HepG2 (cell line): Measurements from ENCODE around the gene TYROBP. TPM values are rescaled to one million over a fixed set of nuclear protein-coding genes. Genes with fewer than 3 reads are reported as not detected.

Experiments
- CBX1 ChIP-seq: IDR thresholded peaks from one replicate; pipeline ENCODE4 v1.6.1; 2016; ENCODE audit warnings: antibody characterized with exemption, low read depth
- CHD4 ChIP-seq: fragments of 200-600 bp; sonication (generic); IDR thresholded peaks from 2 replicates; pipeline ENCODE4 v1.7.0; 2017; ENCODE audit warnings: mild to moderate bottlenecking, low read length, borderline replicate concordance
- ETV6 ChIP-seq: sonication (generic); formaldehyde crosslinking; conservative IDR thresholded peaks from 2 replicates; pipeline ENCODE4 v1.4.0; 2020; ENCODE audit warnings: missing genetic modification reagents
- FOSL2 ChIP-seq: sonication (generic); formaldehyde crosslinking; IDR thresholded peaks from 2 replicates; pipeline ENCODE4 v1.4.0; 2020; ENCODE audit warnings: missing genetic modification reagents
- GABPA ChIP-seq, 2 experiments: IDR thresholded peaks; 2 replicates each; pipeline ENCODE4 v1.6.1; 2011 to 2016; ENCODE audit warnings: low read depth in 2 of 2, low read length in 1 of 2, missing biosample characterization in 1 of 2, missing genetic modification characterization in 1 of 2
- GZF1 ChIP-seq: sonication (generic); formaldehyde crosslinking; IDR thresholded peaks from 2 replicates; pipeline ENCODE4 v1.5.1; 2020; ENCODE audit warnings: mild to moderate bottlenecking, missing genetic modification reagents
- HIC2 ChIP-seq: sonication (generic); formaldehyde crosslinking; IDR thresholded peaks from 2 replicates; pipeline ENCODE4 v1.9.0; 2022; ENCODE audit warnings: low read depth, missing genetic modification reagents
- HNF4A ChIP-seq: sonication (generic); formaldehyde crosslinking; IDR thresholded peaks from 2 replicates; pipeline ENCODE4 v1.4.0; 2020; ENCODE audit warnings: missing genetic modification reagents
- HOXA5 ChIP-seq: sonication (generic); formaldehyde crosslinking; IDR thresholded peaks from 2 replicates; pipeline ENCODE4 v1.4.0; 2020; ENCODE audit warnings: missing genetic modification reagents
- KMT2A ChIP-seq: sonication (generic); formaldehyde crosslinking; IDR thresholded peaks from 2 replicates; pipeline ENCODE4 v1.4.0; 2020; ENCODE audit warnings: missing genetic modification reagents
- RFX1 ChIP-seq: fragments of 450-650 bp; IDR thresholded peaks from 2 replicates; pipeline ENCODE4 v1.6.1; 2017
- TCF7L2 ChIP-seq: IDR thresholded peaks from 2 replicates; pipeline ENCODE4 v1.6.1; 2011; ENCODE audit warnings: mild to moderate bottlenecking, low read depth, low read length, moderate library complexity
- TMF1 ChIP-seq: sonication (generic); formaldehyde crosslinking; IDR thresholded peaks from 2 replicates; pipeline ENCODE4 v1.8.1; 2022; ENCODE audit warnings: low read depth, missing genetic modification reagents
- USF2 ChIP-seq, 2 experiments: sonication (generic) in 1 of 2; formaldehyde crosslinking in 1 of 2; IDR thresholded peaks; 2 replicates each; pipeline versions ENCODE4 v1.5.1 to v1.6.1; 2011 to 2020; ENCODE audit warnings: borderline replicate concordance in 1 of 2, low read depth in 1 of 2, low read length in 1 of 2, mild to moderate bottlenecking in 1 of 2, missing genetic modification reagents in 1 of 2, moderate library complexity in 1 of 2
- ZFP41 ChIP-seq: sonication (generic); formaldehyde crosslinking; IDR thresholded peaks from 2 replicates; pipeline ENCODE4 v1.4.0; 2020; ENCODE audit warnings: mild to moderate bottlenecking, missing genetic modification reagents, borderline replicate concordance
- ZNF207 ChIP-seq: fragments of 450-650 bp; IDR thresholded peaks from 2 replicates; pipeline ENCODE4 v1.6.1; 2016; ENCODE audit warnings: antibody characterized with exemption, borderline replicate concordance
- ZNF367 ChIP-seq: sonication (generic); formaldehyde crosslinking; IDR thresholded peaks from 2 replicates; pipeline ENCODE4 v1.4.0; 2020; ENCODE audit warnings: missing genetic modification reagents, borderline replicate concordance
- ZNF558 ChIP-seq: sonication (generic); formaldehyde crosslinking; IDR thresholded peaks from 2 replicates; pipeline ENCODE4 v1.9.0; 2022; ENCODE audit warnings: mild to moderate bottlenecking, missing genetic modification reagents, borderline replicate concordance
- ZNF574 ChIP-seq: sonication (generic); formaldehyde crosslinking; IDR thresholded peaks from 2 replicates; pipeline ENCODE4 v1.4.0; 2020; ENCODE audit warnings: missing genetic modification reagents
- ZNF770 ChIP-seq: sonication (generic); formaldehyde crosslinking; IDR thresholded peaks from 2 replicates; pipeline ENCODE4 v1.5.0; 2020; ENCODE audit warnings: mild to moderate bottlenecking, missing genetic modification reagents
- polyA plus RNA-seq, 8 experiments: library from polyadenylated mRNA; depleted of rRNA in 3 of 8; stranded (reverse) in 7 of 8; unstranded in 1 of 8; fragments of >200 nt; fragmentation: Illumina TruSeq in 4 of 8; extraction: Trizol in 4 of 8; gene quantifications; 2 replicates each; pipeline versions ENCODE4 v1.2.1 to v1.2.3, GENCODE V29; 2011 to 2016; ENCODE audit warnings: low read depth in 4 of 8, missing spikeins in 1 of 8, mixed read lengths in 1 of 8; ENCODE audit not compliant: insufficient read depth in 1 of 8
- total RNA-seq, 5 experiments: library from RNA; depleted of rRNA; stranded (reverse); fragments of >200 nt; fragmentation: Illumina TruSeq; extraction: Trizol; gene quantifications; 2 replicates each; pipeline ENCODE4 v1.2.3, GENCODE V29; 2016; ENCODE audit warnings: low read depth in 1 of 5

TYROBP gene
- total and polyA plus RNA-seq, 2 of the 13 experiments (the other 11 are each of a cell fraction or from before 2014, with no cell fraction given), result not detected

GRCh38 chr19:35931161-35931873, 23.2 kb upstream of the TYROBP start (continued):
- TF ChIP-seq USF2 (IDR thresholded peaks at IDR 0.05; ENCODE audit: low read depth, low read length), result peak; percentile 53
- TF ChIP-seq USF2 (CRISPR knock-in tag; IDR thresholded peaks at IDR 0.05; ENCODE audit: borderline replicate concordance), result peak; percentile 68
- TF ChIP-seq ETV6 (CRISPR knock-in tag), result no peak
- TF ChIP-seq GZF1 (CRISPR knock-in tag), result no peak
- peak; percentile 71 for TF ChIP-seq CBX1
- no peak for TF ChIP-seq TCF7L2
- no peak for TF ChIP-seq RFX1
- no peak for TF ChIP-seq ZNF558
- TF ChIP-seq FOSL2, result peak; percentile 57; the same call in 1 of the 2 replicates
- TF ChIP-seq HNF4A, result no peak; the same call in 1 of the 2 replicates
- peak; percentile 63; the same call in 1 of the 2 replicates for TF ChIP-seq ZNF770
- 0 out of 2 replicates have a peak, but pooled peaks have one; percentile 53 for TF ChIP-seq ZFP41 (CRISPR knock-in tag)
- TF ChIP-seq ZNF207, result no peak
- no peak for TF ChIP-seq CHD4
- TF ChIP-seq TMF1 (CRISPR knock-in tag), result no peak
- peak; percentile 56; the same call in 1 of the 2 replicates for TF ChIP-seq GABPA (IDR thresholded peaks at IDR 0.05; ENCODE audit: low read depth, low read length)
- TF ChIP-seq GABPA (CRISPR knock-in tag; IDR thresholded peaks at IDR 0.05; ENCODE audit: low read depth), result peak; percentile 92
- TF ChIP-seq ZNF574, result peak; percentile 91
- TF ChIP-seq HOXA5 (CRISPR knock-in tag), result peak; percentile 70; the same call in 1 of the 2 replicates
- no peak for TF ChIP-seq HIC2 (CRISPR knock-in tag)
- 0 out of 2 replicates have a peak, but pooled peaks have one; percentile 34 for TF ChIP-seq KMT2A (CRISPR knock-in tag)
- TF ChIP-seq ZNF367, result no peak
